Left forelimb (tissue), 1 donor: ENCODE data around the gene MOB3B.

Source experiments
- DNase-seq: peaks from one replicate; pipeline ENCODE4 v3.0.0-alpha.2; 2018; ENCODE audit warnings: low spot score

The MOB3B gene

GRCh38 chr9:27279611-27280010 lies 250.0 kb downstream of the MOB3B start:
- DNase-seq, result no peak

GRCh38 chr9:27278374-27278773 lies 251.2 kb downstream of the MOB3B start:
- no peak for DNase-seq

DNA sequence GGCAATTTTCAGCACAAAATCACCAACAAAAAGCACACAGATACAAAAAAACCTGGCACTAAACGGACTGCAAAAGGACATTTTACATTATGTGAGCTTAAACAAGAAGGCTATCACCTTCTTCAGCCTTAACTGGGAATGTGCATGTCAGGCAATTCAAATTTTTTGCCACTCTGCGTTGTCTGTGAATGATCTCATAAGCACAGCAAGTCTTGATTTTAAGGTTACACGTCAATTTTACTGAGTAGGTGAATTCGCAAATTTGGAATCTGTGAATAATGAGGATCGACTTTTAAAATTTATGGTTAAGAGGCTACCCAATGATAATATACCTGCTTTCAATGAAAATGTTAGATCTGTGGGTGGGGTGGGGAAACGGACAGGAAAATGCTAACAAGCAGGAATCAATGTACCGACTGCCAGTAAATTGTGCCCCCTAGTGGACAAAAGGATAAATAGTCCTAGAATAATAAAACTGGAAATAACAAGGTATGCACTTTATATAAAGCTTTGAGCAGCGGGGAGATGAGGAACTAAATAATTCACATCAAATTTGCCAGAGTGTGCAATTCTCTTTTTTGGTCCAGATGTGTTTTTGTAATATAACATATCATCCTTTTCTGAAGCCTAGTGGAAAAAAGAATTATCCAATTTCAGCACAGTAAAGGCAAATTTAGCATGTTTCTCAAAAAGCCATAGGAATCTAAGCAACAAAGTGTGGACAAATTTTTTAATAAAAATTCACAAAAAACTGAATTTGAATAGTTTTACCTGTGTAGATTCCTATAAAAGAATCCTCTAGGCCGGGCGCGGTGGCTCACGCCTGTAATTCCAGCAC lies 253.2 kb downstream of the MOB3B start:
- DNase-seq, result no peak
